Osteocyte (in vitro differentiated cells): ENCODE results near the gene CBX4. TPM values are rescaled to one million over a fixed set of nuclear protein-coding genes. Genes with fewer than 3 reads are reported as not detected.

ENCODE experiments used
- DNase-seq: peaks from one replicate; pipeline ENCODE4 v3.0.0; 2021; ENCODE audit warnings: mixed read lengths; ENCODE audit not compliant: unreplicated experiment; ENCODE audit errors: extremely low spot score
- H3K27ac Mint-ChIP-seq: one replicate; pipeline ENCODE4 v1.8.0; 2021; ENCODE audit warnings: mild to moderate bottlenecking, mixed read lengths; ENCODE audit not compliant: unreplicated experiment
- H3K27me3 Mint-ChIP-seq: one replicate; pipeline ENCODE4 v1.8.0; 2021; ENCODE audit warnings: mixed read lengths; ENCODE audit not compliant: unreplicated experiment
- H3K36me3 Mint-ChIP-seq: one replicate; pipeline ENCODE4 v1.8.0; 2021; ENCODE audit warnings: mixed read lengths; ENCODE audit not compliant: unreplicated experiment
- H3K4me1 Mint-ChIP-seq: one replicate; pipeline ENCODE4 v1.8.0; 2021; ENCODE audit warnings: mixed read lengths; ENCODE audit not compliant: unreplicated experiment
- H3K4me3 Mint-ChIP-seq: one replicate; pipeline ENCODE4 v1.8.0; 2021; ENCODE audit warnings: mild to moderate bottlenecking, moderate library complexity, mixed read lengths; ENCODE audit not compliant: unreplicated experiment
- H3K9me3 Mint-ChIP-seq: one replicate; pipeline ENCODE4 v1.8.0; 2021; ENCODE audit warnings: mixed read lengths; ENCODE audit not compliant: unreplicated experiment
- total RNA-seq: library from RNA; stranded (reverse); gene quantifications from 2 replicates; pipeline ENCODE4 v1.2.1, GENCODE V29; 2021
- TF ChIP-seq, protein P1 (sequence below): fragments of 200-600 bp; sonication (generic); IDR thresholded peaks from 2 replicates; pipeline ENCODE4 v1.5.0; 2021; ENCODE audit warnings: antibody characterized with exemption, mild to moderate bottlenecking, moderate library complexity

CBX4 gene
- total RNA-seq, 1 donor from 2014 or later: 23.2 TPM

DNA sequence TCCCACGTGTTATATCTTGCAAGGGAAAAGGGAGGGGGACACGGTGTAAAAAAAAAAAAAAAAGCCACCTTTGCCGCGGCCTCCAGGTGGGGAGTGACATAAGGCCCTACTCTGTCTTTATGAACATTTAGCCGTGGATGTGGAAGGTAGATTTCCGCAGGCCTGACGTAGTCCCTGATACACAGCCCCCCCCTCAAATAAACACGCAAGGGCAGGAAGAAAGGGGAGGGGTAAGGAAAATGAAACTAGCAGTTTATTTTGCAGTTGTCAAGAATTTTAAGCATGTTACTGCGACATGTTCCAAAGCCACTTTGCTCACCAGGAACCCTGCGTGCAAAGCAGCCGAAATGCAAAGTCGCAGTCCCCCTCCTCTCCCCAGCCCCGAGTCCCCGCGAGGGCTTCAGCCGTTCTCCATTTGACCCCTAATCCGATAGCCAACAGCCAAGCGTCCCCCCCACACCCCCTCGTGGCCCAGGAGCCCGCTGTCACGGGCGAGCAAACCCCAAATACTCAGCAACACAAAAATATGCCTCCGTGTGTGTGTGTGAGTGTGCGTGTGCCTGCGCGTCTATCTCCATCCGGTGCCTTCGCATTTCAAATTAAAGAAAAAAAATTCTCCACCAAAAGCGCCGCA, 1.2 kb downstream of the CBX4 start:
- peak overlapping the region; percentile 91 for H3K4me3 Mint-ChIP-seq
- peaks cover 13% of the 10 kb centered on the region for H3K27me3 Mint-ChIP-seq
- H3K4me1 Mint-ChIP-seq: peaks cover 42% of the 10 kb centered on the region
- DNase-seq: no peak
- H3K9me3 Mint-ChIP-seq: no peaks in the 10 kb centered on the region
- TF ChIP-seq, protein P1, sequence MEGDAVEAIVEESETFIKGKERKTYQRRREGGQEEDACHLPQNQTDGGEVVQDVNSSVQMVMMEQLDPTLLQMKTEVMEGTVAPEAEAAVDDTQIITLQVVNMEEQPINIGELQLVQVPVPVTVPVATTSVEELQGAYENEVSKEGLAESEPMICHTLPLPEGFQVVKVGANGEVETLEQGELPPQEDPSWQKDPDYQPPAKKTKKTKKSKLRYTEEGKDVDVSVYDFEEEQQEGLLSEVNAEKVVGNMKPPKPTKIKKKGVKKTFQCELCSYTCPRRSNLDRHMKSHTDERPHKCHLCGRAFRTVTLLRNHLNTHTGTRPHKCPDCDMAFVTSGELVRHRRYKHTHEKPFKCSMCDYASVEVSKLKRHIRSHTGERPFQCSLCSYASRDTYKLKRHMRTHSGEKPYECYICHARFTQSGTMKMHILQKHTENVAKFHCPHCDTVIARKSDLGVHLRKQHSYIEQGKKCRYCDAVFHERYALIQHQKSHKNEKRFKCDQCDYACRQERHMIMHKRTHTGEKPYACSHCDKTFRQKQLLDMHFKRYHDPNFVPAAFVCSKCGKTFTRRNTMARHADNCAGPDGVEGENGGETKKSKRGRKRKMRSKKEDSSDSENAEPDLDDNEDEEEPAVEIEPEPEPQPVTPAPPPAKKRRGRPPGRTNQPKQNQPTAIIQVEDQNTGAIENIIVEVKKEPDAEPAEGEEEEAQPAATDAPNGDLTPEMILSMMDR: no peak
- peaks cover 9% of the 10 kb centered on the region for H3K36me3 Mint-ChIP-seq
- H3K27ac Mint-ChIP-seq: peak overlapping the region; percentile 89

GRCh38 chr17:79836972-79837887, 2.0 kb downstream of the CBX4 start:
- Mint-ChIP-seq H3K9me3 (no peaks in the 10 kb centered on the region), H3K27me3 (peaks cover 5% of the 10 kb centered on the region), H3K36me3 (peaks cover 10% of the 10 kb centered on the region), H3K4me1 (peaks cover 40% of the 10 kb centered on the region), H3K4me3 (peak overlapping the region; percentile 91), H3K27ac (peak overlapping the region; percentile 89)
- no peak for DNase-seq
- TF ChIP-seq, protein P1: no peak

- no peaks in the 10 kb centered on the region for H3K27me3 Mint-ChIP-seq
- H3K36me3 Mint-ChIP-seq: peaks cover 10% of the 10 kb centered on the region
- H3K4me1 Mint-ChIP-seq: peaks cover 44% of the 10 kb centered on the region
- DNase-seq: no peak
- peak overlapping the region; percentile 50 for H3K4me3 Mint-ChIP-seq
- TF ChIP-seq, protein P1: no peak
- no peak overlapping the region for H3K27ac Mint-ChIP-seq
- no peaks in the 10 kb centered on the region for H3K9me3 Mint-ChIP-seq
Measured at GRCh38 chr17:79836510-79836971, 2.7 kb downstream of the CBX4 start.

GRCh38 chr17:79835953-79836509, 3.2 kb downstream of the CBX4 start:
- no peak overlapping the region for H3K4me3 Mint-ChIP-seq
- H3K9me3 Mint-ChIP-seq: no peaks in the 10 kb centered on the region
- DNase-seq: no peak
- no peak overlapping the region for H3K27ac Mint-ChIP-seq
- peaks cover 10% of the 10 kb centered on the region for H3K36me3 Mint-ChIP-seq
- TF ChIP-seq, protein P1: no peak
- H3K27me3 Mint-ChIP-seq: no peaks in the 10 kb centered on the region
- peaks cover 44% of the 10 kb centered on the region for H3K4me1 Mint-ChIP-seq

DNA sequence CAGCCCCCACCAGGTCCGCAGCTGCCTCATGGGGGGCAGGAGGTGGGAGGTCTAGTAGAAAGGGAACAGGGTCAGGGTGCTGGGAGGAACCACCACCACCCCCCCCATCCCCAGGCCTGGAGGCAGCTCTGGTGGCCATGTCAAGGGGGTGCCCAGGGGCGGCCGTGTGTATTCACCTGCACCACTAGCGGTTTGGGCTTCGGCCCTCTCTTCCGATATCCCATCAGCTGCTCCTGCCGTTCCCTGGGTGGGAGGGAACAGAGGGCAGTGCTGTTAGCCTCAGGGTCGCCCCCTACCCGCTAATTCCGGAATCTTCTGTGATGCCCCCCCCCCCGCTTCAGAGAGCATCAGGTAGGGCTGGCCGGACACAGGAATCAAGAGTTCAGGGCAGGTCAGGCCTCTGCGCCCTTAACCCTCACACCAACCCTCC, 3.8 kb downstream of the CBX4 start:
- no peak overlapping the region for H3K4me3 Mint-ChIP-seq

More for the DNA sequence above, 3.8 kb downstream of the CBX4 start:
- Mint-ChIP-seq H3K27ac (no peak overlapping the region), H3K36me3 (peaks cover 10% of the 10 kb centered on the region), H3K4me1 (peaks cover 41% of the 10 kb centered on the region), H3K9me3 (no peaks in the 10 kb centered on the region), H3K27me3 (no peaks in the 10 kb centered on the region)
- no peak for DNase-seq
- TF ChIP-seq, protein P1: no peak
